Activated T-cell treated with anti-CD3 and anti-CD28 coated beads for 48 hours (primary cell): Measurements from ENCODE around the gene TDO2.
"Not testable (repeated sequence)": the region's sequence is repeated elsewhere in the genome, so short reads cannot be mapped to it uniquely, and the experiment has no call there.

Experiments used
- DNase-seq: peaks from one replicate; pipeline ENCODE4 v3.0.0-alpha.2; 2020; ENCODE audit warnings: low read depth

Gene TDO2

GRCh38 chr4:155903453-155903852 is at the start of gene TDO2:
Gene TDO2 (plus strand): TSS chr4:155903696. CDS start chr4:155903759, 63 bp downstream.
- DNase-seq: no peak

- DNase-seq: no peak
Observed at GRCh38 chr4:155854582-155855226, 48.8 kb upstream of the TDO2 start.

DNA sequence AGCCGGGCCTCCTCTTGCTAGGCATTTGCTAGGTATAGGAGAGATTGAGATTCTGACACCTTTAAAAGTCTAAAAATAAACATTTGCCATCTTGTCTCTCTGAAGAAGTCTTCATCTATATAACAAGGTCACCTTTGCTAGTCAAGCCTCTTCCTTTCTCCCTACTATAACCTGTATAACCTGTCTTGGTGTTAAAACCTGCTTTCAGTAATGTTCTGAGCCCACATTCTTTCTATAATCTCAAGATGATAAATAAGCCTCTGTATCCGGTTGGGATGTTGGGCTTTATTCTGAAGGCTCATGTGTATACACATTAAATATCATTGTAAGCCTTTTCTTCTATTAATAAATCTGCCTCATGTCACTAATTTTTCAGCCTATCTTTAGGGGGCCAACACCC is 47.6 kb upstream of the TDO2 start:
- no peak for DNase-seq

DNA sequence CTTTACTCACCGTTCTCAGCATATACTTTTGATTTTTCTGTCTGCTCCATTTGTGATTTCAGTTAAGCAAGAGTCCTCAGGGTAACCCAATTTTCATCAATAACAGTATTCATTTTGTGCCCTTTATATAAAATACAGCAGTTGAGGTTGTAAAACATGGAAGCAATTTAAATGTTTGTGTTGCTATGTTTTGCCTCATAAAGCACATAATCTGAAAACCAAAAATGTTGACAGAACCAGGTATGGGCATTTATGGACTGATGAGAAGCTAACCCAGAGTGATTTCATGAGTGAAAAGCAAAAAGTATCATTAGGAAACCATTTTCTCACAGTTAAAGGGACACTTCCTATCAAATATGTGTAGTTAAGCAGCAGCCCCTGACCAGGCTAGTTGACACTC is 37.3 kb upstream of the TDO2 start, which contains the start of gene ASIC5:
Gene ASIC5, minus strand, starts transcription at position 101 of the 400 bp plus-strand sequence. Its CDS starts 51 bp downstream, at position 50.
- DNase-seq: no peak

DNA sequence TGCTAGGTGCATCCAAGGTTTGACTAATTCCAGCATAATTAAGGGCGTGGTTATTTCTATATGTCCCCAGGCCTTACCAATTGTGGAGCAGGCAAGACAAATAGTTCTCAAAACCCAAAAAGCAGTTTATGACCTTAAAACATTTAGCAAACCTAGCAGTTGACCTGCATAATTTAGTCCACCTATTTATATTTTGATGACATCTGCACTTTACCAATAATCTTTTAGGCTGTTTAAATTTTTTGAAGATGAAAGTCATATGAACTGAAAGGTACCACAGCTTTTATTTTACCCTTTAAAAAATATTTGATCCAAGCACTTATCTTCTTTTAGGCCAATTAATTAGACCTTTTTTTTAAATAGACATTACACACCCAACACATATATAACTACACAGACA is 27.6 kb upstream of the TDO2 start:
- no peak for DNase-seq

- no peak for DNase-seq
Observed at GRCh38 chr4:155877971-155878370, 25.5 kb upstream of the TDO2 start.

- no peak for DNase-seq
Observed at GRCh38 chr4:155878611-155879010, 24.9 kb upstream of the TDO2 start.

DNA sequence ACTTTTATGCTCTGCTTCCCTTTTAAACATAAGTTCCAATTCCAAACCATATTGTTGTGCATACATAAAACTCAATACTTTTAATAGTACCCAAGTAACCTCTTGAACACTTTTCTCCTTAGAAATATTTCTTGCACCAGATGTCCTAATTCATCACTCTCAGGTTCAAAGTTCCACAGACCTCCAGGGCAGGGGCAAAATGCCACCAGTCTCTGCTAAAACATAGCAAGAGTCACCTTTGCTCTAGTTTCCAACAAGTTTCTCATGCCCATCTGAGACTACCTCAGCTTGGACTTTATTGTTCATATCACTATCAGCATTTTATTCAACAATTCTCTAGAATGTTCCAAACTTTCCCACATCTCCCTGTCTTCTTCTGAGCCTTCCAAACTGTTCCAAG is 23.7 kb upstream of the TDO2 start:
- no peak for DNase-seq

DNA sequence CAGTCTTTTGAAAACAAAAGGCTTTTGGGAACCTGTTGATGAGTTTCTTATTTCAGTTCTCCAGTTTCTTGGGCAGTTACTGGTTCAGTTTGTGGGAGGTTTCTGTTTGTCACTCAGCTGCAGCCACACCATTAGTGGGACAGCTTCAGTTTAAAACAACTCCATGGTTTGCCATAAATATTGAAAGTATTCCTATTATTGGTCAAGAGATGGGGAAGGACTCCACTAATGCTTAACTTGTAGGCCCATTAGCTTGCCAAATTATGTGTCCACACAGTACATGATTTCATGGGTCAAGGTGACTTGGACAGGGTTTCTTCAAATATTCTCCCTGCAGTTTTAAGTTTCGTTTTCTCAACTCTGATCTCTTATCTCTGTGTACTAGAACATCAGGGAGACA is 21.9 kb upstream of the TDO2 start:
- no peak for DNase-seq

DNA sequence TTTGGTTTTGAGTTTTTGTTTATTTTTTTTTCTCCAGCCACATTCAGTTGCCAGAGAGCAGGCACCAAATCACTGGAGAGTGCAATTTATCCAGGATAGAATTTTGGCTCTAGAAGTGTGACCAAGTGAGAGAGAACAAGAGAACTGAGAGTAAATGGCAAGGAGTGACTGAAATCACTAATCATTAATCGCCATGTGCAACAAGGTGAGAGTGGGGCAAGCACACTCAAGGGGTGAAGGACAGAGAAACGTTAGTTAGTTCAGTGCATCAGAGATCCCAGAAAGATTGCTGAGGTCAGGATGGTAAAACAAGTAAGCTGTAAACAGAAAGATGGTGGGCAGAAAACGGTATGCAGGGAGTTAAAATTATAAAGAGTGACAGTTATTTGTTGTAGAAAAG is 19.6 kb upstream of the TDO2 start:
- DNase-seq: no peak

- DNase-seq: no peak
Observed at GRCh38 chr4:155885666-155886065, 17.8 kb upstream of the TDO2 start.

DNA sequence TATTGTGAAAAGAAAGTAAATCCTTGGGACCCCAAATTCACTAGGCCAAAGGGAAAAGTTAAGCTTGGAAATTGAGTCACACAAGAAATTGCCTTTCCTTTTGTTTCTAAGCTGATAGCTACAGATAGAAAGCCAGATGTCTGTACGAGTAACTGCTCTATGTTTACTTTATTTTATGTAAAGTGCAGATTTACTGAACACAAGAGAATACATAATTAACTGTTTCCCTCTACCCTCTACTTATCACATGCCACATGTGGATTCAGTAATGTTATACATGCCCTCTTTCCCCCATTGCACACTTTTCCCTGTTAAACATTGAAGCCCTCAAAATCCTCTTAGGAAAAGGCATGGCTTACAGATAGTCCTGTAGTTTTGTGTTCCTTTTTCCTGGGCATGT is 16.5 kb upstream of the TDO2 start:
- no peak for DNase-seq

DNA sequence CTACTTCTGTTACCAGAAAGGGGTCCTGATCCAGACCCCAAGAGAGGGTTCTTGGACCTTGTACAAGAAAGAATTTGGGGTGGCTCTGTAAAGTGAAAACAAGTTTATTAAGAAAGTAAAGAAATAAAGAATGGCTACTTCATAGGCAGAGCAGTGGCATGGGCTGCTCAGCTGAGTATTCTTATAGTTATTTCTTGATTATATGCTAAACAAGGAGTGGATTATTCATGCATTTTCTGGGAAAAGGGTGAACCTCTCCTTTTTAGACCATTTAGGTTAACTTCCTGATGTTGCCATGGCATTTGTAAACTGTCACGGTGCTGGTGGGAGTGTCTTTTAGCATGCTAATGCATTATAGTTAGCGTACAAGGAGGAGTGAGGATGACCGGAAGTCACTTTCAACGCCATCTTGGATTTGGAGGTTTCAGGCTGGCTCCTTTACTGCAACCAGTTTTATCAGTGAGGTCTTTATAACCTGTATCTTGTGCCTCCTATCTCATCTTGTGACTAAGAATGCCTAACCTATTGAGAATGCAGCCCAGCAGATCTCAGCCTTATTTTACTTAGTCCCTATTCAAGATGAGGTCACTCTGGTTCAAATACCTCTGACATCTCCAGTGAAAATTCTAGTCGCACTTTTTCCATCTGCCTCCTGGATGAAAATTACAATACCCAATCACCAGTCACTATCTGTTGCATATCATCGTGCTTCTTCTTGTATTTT is 15.5 kb upstream of the TDO2 start:
- no peak for DNase-seq

DNA sequence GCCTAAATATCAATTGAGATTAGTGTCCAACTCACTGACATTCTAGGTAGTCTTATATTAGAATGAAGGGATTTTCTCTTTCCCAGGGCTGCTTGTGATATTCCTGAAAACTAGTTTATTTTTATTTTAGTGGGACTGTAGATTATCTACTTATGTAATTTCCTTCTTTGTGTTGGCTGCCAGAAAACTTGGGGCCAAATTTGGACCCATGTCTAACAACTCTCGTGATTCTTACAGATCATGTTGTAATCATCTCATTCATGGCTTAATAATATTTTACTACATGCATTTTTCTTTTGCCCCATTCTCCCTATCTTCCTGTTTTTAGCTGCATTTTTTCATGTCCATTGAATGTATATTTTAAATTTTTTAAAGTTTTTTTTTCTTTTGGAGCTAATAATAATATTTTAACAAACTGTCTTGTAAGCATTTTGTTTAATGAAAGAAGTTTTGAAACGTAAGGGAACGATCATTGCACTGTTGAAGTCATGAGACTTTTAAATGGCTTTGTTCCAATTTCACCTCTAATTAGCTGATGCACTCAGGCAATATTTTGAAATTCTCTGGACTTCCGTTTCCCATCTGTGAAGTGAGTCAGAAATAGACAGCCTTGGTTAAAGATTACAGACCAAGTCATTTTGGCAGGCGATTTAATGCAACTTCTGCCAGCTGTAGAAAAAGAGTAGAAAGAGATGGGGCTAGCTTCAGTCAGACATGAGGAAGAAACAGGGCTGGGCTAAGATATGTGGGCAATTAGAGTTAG is 14.3 kb upstream of the TDO2 start:
- no peak for DNase-seq

- no peak for DNase-seq
Observed at GRCh38 chr4:155889946-155890345, 13.6 kb upstream of the TDO2 start.

- DNase-seq: no peak
Observed at GRCh38 chr4:155891058-155891457, 12.4 kb upstream of the TDO2 start.

GRCh38 chr4:155898371-155898770 is 5.1 kb upstream of the TDO2 start:
- DNase-seq: not testable (repeated sequence)

DNA sequence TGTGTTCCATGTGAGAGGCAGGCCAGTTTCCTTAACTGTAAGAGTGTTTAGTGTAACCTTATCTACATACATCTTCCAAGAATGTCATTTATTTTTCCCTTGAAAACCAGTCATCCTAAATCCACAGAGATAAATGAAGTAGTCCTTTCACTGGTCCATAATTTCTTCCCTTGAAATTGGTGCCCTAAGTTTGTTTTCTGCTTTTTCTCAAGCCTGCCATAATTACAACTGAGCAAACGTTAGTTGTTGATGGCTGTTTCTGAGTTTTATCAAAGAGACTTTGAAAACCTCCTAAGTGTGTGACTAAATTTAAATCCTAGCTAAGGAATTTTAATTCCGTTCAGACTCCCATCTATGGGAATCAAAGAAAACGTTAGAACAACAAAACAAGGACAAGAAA is 3.6 kb upstream of the TDO2 start:
- DNase-seq: no peak

DNA sequence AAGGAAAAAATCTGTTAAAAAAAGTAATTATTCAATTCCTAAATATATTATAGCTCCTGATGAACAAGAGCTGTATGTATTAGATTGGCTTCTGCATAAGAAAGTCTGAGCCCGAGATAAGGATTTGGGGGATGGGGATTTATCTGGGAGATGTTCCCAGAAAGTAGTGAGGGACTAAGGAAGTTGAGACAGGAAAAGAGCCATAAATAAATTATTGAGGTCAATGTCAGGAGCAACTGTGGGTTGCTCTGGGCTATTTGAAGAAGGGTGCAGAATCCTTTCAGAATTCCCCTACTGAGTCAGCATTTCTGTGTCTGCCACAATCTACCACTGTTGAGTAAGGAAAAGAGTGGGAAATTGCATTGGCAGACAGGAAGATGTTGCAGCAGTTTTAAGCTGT is 3.1 kb upstream of the TDO2 start:
- DNase-seq: no peak

GRCh38 chr4:155901013-155901412 is 2.5 kb upstream of the TDO2 start:
- DNase-seq: no peak

DNA sequence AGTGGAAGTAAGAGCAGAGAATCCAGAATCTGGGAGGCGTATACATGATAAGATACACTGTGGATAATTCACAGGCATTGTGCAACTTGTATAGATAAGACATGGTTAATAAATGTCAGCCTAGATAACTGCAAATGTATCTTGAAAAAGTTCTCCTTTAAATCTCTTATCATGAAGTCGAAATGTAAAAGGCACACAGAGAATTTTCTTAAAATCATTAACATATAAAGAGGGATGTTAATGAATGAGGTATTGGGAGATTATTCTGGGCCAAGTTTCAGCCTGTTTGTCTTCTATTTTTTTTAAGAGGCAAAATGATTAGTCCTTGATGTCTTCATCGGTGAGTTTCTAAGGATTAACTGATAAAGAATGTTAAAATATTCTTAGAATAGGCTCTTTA is 835 bp downstream of the TDO2 start:
- no peak for DNase-seq

DNA sequence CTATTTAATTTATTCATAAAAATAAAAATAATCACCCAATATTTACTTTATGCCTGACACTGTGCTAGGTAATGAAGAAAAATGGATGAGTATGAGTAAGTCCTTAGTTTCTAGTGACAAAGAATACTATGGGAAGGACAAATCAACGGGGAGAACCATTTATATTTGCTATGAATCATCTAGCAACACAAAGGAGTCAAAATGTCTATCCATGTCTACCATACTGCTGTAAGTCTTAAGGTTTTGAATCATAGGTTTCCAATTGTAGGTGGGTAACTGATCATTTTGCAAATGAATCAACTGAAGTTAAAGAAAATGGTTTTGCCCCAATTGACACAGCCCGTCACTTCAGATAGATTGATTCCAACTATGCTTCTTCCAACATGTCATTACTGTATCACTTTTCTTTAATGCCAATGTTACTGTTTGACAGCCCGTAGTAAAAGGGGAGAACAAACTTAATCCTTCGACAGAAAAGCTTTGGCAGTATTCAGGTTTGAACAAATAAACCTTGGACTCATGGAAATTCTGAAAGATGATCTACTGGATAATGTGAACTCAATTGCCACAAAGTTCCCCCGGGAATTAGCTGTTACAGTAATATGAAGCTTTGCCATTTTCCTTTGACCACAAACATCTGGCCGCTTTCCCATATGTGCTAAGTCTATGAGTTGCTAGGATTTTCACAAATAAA is 3.2 kb downstream of the TDO2 start:
- DNase-seq: no peak

DNA sequence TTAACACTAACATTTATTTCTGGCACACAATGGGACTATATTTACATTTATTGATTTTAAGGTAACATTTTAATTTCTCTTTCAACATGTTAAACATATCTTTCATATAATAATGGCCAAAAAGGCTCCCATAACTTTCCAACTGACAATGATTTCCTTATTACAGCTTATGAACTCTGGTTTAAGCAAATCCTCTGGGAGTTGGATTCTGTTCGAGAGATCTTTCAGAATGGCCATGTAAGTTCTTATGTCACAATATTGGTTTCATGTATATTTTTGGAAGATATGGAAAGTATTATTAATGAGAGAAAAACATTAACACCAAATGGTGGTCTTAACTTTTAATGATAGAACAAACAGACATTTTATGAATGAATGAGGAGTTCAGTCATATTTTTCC is 4.1 kb downstream of the TDO2 start:
- no peak for DNase-seq
